Stimulated activated CD8-positive, alpha-beta memory T cell treated with anti-CD3 and anti-CD28 coated beads, Interleukin-7, amount 100 ng/mL, for 24 hours (primary cell): ENCODE measurements around the gene SNX3.

Experiments used
- DNase-seq: peaks from one replicate; pipeline ENCODE4 v3.0.0-alpha.2; 2020; ENCODE audit warnings: low read depth

The SNX3 gene

DNA sequence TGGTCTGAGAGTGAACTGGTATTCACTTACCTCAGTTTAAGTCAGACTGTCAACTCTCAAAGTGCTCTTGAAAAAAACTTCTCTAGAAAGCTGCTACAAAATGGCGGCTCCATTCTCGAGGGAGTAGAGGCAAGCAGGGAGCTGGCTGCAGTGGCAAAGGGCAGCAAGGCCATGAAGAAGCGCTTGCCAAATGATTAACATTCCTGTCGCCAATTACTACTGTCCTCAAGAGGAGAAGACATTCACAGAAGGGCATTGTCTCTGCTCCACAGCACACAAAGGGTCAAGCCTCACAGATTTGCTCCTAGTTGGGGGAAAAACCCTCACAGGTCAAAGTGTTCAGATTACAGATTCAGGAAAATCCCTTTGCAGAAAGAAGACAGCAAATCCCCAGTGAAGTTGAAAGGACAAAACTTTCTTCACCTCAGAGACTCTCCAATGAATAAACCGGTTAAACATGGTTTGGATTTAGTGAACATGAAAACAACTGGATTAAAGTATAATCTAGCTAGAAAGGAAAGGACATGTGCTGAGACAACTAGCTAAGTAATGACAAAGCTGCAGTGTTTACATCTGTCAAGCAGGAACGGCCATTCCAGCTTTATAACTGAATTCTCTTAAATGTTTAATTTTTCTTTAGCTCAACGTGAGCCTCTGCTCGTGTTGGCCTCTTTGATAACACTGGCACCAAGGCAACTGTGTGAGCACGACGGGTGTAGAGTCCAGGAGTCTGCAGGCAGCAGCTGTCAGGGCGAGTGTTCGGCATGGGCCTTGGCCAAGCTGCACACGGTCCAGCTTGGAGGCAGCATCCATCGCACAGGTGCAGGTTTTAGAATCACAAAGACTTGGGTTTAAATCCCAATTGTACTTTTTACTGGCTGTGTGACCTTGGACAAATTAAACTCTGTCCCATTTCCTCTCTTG, 57.4 kb downstream of the SNX3 start:
- DNase-seq: no peak

DNA sequence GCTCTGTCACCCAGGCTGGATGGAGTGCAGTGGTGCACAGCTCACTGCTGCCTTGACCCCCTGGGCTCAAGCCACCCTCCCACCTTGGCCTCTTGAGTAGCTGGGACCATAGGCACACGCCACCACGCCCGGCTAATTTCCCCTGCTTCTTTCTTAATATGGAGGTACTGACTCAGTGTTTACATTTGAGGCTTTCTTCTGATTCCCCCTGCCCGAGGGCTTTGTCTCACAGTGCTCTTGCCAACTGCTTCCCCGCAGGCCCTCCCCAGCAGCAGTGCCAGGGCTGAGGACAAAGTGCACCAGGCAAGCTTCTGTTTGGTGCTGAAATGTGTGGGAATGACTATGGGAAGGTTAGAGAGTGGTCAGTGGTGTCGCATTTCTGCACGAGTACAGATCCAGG, 60.2 kb downstream of the SNX3 start:
- no peak for DNase-seq

DNA sequence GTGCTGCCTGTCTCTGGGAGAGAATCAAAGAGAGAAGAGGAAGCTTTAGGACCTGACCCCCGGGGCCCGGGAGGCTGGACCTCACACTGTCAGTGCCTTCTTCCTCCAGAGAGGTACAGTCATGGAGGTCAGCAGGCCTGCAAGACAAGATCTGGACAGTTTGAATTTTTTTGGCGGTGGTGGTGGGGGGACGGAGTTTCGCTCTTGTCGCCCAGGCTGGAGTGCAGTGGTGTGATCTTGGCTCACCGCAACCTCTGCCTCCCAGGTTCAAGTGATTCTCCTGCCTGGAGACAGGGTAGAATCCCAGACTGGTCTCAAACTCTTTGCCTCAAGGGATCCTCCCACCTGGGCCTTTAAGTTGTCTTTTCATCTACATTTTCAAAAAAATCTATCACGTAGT, 60.7 kb downstream of the SNX3 start:
- no peak for DNase-seq

DNA sequence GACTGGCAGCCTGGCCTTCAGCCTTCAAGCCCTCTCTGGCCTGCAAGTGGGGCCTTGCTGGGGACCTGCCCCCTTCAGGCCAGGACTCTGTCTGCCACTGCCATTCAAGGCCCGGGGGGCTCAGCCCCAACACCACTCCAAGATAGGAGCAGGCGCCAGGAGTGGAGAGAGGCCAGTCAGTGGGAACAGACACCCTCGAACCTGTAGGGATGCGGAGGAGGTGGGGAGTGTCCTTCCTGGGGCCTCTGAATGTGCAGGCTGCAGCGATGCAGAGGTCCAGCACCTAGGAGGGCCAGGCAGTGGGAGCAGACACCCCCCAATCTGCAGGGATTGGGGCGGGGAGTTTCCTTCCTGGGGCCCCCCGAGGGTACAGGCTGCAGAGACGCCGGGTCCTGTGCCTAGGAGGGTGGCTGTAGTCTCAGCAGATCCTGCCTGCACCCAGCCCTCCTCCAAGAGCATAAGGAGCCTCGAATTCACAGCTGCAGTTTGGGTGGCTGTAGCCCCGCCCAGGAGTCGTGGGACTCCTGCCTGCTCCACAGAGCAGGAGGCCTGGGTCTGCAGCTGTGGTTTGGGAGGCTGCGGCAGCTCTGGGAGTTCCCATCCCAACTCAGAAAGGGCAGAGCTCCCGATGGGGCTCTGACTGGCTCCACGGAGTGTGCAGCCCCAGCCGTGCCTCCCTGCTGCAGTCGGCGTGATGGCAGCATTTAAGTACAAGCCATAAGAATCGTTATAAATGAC, 61.9 kb downstream of the SNX3 start:
- no peak for DNase-seq

DNA sequence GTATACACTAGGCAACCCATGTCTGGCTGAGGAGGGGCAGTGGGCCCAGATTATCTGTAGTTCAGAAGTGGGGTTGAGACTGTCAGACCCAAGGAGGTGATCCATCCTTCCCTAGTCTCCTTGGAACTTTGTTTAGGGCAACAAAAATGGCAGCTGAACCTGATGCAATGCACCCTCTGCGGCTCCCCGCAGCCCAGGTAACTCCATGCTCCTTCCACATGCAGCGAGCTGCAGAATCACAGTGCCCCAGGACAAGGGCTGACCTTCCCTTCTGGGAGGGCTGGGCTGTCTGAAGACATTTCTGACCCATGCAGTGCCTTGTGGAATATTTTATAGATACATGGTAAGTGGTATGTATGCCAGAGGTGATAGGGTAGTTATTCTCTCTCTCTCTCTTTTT, 65.6 kb downstream of the SNX3 start:
- no peak for DNase-seq

DNA sequence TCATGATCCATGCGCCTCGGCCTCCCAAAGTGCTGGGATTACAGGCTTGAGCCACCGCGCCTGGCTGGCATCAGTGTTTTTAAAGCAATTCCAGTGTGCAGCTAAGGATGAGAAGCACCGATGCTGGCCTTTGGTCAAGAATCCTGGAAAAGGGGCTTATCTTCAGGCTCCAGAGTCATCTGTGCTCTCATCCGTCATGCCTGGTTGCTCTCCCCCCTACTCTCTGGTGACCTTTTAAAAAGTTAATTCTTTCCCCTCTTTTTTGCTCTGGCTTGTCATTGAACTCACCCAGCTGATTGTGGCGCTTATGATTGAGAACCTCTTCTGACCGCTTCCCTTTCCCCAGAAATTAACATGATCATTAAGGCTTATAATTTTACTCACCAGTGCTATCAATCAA, 66.3 kb downstream of the SNX3 start:
- DNase-seq: no peak

DNA sequence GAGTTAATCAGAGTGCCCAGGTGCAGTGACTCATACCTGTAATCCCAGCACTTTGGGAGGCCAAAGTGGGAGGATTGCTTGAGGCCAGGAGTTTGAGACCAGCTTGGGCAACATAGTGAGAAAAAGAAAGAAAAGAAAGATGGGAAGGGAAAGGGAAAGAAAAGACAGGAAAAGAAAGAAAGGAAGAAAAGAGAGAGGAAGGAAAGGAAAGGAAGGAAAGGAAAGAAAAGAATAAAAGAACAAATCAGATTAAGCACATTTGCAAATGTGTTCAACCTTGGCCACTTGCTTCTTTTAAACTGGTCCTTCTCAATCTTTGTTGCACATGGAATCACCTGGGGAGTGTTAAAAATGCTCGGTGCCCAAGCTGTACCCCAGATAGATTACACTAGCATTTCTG, 67.0 kb downstream of the SNX3 start:
- no peak for DNase-seq

DNA sequence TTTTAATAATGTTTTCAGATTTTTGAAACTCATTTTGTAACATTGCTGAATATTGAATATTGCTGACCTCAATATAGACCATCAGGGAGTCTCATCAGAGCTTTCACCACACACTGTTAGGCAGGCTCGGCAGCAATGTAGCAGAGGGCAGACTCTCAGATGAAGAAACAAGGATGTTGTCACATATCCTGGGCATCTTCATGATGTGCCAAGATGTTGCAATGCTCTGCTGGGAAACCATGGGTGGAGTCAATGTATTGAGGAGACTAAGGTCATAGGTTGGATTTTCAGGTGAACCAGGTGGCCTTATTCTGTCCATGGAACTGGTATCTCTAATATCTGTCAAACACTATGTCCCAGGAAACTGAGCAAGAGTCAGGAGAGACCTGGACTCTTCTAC, 67.7 kb downstream of the SNX3 start:
- no peak for DNase-seq

DNA sequence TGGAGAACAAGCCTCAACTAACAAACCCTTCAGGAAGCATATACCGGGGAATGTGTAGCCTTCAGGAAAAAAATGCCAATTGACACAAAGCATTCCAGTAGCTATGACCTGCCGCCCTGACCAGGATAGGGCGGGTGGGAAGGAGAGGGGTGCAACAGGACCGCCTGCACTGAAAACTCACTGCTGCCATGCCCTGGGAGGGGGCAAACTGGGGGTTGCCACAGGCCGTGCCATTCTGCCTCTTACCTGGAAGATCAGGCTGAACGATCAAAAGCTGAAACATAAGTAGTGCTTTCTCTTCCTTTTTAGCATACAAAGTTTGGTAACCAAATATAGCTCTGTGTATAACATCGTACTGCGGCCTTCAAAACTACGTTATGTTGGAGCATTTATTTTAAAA, 73.3 kb downstream of the SNX3 start:
- no peak for DNase-seq

DNA sequence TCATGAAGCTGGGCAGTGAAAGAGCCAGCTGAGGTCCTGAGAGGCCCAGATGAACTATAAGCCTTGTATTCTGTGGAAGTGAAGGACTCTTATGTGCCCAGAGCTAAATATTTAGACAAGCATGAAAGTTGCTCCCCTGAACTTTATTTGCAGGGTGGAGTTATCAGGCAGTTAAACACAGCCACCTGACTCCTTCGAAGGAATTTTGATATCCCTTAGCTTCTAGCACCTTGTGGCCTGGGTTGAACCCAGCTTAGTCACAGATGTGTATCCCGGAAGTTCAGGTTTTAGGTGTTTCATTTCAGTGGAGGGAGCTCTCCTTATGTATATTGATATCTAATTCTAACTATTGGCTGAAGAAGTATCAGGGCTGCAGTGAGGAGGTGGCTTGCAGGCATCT, 74.6 kb downstream of the SNX3 start:
- DNase-seq: no peak

DNA sequence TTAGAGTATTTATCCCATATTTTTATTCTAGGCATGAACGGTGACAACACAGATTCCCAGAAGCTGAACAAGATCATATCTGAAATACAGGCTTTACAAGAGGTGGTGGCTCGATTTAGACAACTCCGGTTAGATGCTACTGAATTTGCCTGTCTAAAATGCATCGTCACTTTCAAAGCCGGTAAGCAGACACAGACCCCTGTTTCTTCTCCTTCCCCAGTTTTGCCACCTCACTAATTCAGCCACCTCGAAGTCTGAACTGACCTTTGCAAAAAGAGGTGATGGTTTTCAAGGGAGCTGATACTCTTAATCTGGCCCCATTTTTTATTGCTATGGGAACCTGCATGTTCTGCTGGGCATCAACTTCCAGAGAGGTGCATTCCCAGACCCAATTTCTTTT, 80.1 kb downstream of the SNX3 start:
- DNase-seq: no peak

DNA sequence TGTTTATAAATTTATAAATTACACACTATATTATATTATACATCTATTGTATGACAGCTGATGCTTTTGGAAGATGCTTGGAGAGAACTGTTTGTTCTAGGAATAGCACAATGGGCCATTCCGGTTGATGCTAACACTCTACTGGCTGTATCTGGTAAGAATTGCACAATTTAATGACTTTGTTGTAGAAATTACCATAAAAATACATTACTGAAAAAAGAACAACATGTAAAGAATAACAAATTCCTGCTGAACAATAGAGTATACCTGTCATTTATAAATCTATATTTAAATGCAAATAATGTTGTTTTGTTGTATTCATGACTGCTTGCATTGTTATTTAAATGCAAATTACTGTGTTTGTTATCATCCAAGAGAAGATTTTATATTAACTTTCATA, 80.6 kb downstream of the SNX3 start:
- no peak for DNase-seq

DNA sequence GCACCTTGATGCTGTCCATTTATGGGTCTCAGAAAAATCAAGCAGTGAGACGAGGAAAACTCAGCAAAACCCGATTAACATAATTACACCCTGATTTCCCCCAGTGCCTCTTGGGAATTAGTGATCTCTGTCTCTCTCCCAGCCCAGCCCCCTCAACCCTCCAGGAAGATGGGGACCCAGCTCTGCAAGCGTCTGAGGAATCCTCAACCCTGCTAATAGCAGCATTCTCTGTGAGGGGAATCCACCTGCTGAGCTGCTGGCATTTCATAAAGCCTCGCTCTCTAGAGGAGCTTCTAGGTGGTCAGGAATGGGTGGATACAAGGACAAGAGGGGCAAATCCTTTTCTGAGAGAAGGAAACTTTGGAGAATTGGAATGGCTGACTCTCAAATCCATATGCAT, 81.1 kb downstream of the SNX3 start:
- DNase-seq: no peak

DNA sequence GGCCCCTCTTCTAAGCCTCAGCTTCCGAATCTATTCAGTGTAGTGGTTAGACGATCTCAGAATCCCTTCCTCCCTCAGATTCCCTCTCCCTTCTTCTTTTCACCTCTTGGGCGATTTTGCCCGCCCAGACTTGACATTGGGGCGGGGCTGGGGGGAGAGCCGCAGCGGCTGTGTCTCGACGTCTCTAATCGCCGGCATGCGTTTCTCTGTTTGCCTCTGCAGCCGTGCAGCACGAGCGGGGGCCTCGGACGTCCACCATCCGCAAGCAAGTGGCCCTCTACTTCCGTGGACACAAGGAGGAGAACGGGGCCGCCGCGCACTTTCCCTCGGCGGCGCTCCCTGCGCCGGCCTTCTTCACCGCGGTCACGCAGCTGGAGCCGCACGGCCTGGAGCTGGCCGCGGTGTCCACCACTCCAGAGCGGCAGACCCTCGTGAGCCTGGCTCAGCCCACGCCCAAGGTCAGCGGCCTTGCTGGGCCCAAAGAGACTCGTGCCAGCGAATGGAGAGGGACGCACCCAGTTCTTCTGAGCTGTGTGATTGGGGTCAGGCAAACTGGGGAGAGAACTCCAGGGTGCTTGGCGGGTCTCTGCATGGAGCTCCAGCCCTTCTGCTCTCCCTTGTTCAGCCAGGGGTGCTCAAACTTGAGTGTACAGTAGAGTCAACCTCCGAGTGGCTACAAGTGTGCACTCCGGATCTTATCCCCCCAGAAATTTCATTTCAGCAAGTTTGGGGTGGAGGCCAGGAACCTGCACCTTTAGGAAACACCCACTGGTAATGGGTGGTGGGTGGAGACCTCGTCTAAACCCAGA, 84.4 kb downstream of the SNX3 start:
- no peak for DNase-seq

DNA sequence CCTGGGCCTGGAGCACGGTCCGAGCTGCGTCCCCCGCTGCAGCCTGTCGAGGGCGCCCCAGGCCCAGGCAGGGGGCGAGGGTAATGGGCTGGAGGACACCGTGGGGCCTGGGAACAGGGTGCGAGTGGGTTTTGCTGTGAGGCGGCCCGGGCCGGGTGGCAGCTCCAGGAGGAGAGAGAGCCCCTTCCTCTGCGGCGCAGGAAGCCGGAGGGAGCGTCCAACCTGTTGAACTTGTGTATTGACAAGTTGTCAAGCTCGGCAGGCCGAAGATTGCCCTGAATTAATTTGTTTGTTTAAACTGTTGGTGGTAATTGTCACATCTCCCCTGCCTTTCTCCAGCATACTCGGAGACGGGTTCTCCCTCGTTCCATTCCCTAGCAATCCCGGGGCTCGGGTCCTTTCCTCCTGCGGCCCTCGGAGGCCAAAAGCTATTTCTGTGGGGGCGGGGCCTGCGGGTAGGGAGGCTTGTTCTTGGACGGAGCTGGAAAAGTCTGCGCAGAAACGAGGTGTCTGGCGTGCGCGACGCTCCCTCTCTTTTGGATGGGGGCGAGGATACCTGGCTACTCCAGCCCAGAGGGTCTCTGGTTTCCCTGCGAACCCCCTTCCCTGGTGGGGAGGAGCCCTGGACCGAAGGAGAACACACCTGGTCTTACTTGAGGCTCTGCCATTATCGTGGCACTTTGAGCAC, 85.1 kb downstream of the SNX3 start:
- DNase-seq: no peak

DNA sequence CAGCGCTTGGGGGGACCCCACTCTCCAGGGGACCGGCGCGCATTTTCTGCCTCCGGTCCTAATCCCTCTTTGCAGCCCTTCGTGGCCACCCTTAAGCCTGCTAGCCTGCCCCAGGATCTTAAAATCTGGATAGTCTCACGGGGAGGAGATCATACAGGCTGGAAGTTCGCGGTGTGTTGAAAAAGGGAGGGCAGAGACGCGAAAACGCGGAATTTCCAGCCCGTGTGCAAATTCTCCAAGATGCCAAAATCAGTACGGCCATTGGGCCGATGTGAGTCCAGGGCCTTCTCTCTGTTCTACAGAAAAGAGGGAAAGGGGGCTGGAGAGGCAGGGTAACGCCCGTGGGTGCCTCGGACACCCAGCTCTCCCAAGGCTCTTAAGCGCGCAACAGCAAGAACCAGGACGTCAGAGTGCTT, 85.7 kb downstream of the SNX3 start:
- DNase-seq: no peak

DNA sequence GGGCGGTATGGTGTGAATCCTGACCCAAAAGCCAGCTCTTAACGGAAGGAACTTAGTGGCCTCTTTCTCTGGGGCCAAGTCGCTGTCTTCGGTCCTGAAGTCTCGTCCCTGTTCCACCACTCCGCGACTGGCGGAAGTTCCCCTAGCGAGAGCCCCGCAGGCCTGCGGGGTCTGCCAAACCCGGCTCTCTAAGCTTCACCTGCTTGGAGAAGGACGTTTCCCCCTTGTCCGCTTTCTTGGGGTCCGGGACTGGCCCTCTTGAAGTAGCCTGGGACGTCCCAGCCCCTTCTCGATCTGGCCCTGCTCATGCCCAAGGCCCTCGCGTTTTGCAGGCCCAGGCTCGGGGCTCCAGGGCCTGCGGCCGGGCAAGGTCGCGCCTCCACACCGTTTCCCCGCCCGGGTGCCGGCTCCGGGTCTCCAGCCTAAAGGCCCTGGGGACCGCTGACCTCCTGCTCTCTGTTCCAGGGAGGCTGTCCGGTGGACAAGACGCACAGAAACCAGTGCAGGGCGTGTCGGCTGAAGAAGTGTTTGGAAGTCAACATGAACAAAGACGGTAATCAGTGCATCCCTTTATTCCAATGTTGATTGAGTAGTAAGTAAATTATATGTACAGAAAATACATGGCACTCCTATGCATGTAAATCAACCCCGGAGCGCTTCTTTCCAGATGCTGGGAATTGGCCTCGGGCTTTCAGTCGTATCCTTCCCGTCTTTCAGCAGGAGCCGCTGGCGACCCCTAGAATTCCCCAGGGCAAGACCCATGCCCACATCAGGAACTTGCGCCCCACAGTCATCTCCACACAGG, 86.3 kb downstream of the SNX3 start:
- DNase-seq: no peak

DNA sequence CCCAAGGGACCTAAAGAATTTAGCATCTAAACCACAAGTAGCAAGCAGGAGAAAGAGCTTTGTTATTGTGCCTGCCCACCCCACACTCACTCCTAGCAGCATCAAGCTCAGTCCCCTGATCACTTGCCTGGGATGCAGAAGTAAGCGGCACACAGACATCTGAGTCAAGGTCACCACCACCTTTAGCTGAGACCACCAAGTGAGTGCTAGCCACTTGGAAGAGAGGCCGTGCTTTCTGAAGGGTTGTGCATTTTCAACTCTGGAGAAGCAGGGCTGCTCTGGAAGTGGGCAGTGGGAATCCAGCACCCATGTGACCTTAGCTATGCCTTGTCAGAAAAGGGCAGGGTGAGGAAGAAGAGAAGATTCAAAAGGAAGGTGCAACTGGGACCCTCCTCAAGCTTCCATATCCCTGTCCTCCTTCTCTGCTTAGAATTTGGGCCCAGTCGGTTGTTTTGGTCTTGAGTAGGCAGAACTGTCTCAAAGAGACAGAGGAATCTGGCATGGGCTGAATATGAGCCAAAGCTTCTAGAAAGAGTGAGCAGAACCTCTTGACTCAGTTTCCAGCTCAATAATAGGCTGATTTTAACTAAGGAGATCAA, 88.8 kb downstream of the SNX3 start:
- no peak for DNase-seq

DNA sequence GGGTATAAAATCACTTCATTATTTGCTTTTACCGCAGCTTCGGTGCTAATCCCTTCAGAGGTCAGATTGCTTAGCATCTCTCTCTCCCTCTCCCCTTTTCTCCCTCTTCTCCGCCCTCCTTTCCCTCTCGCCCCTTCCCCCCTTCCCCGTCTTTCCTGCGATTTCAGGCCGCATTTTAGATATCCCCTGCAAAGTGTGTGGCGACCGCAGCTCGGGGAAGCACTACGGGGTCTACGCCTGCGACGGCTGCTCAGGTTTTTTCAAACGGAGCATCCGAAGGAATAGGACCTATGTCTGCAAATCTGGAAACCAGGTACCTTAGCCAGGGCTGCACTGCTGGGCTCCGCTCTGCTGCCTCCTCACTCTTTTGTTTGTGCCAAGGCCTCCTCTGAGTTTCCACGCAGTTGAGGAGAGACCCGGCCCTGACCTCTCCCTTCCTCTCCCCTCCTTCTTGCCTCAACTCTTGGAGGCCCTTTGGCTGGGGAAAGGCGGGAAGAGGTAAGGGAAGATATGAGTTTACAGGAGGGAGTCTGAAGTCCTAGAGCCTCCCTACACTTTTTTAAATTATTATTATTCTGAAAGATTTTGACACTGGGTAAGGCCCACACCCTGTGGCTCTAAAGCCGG, 89.4 kb downstream of the SNX3 start:
- no peak for DNase-seq
